Spleen (tissue), 7 donors: ENCODE results near the gene BCL2L2.

Source experiments
- POLR2A ChIP-seq, 3 donors: fragments of 450-650 bp; IDR thresholded peaks; one replicate each; pipeline ENCODE4 v1.5.1; 2017; ENCODE audit warnings: antibody characterized with exemption in 3 of 3, mild to moderate bottlenecking in 1 of 3
- POLR2AphosphoS5 ChIP-seq, 3 donors: sonication (generic); formaldehyde crosslinking; IDR thresholded peaks; one replicate each; pipeline ENCODE4 v1.5.1; 2017; ENCODE audit warnings: antibody characterized with exemption in 3 of 3
- TF ChIP-seq, protein P1 (sequence below), 11 experiments: fragments of 200-600 bp in 7 of 11; fragments of 450-650 bp in 4 of 11; sonication (generic) in 4 of 11; IDR thresholded peaks in 8 of 11; conservative IDR thresholded peaks in 3 of 11; 1 replicate in 7 of 11; 2 replicates in 4 of 11; pipeline versions ENCODE4 v1.4.0 to v1.8.0; 2016 to 2021; ENCODE audit warnings: antibody characterized with exemption in 11 of 11, inconsistent platforms in 4 of 11, mild to moderate bottlenecking in 1 of 11
- donor health status: DM: no; HTN: no; CAD: no; lungs with moderate emphysema.
- donor health status: DM: no; HTN: no; CAD: no.
- donor health status: DM: no; HTN: no; CAD: no.

- TF ChIP-seq, protein P1, sequence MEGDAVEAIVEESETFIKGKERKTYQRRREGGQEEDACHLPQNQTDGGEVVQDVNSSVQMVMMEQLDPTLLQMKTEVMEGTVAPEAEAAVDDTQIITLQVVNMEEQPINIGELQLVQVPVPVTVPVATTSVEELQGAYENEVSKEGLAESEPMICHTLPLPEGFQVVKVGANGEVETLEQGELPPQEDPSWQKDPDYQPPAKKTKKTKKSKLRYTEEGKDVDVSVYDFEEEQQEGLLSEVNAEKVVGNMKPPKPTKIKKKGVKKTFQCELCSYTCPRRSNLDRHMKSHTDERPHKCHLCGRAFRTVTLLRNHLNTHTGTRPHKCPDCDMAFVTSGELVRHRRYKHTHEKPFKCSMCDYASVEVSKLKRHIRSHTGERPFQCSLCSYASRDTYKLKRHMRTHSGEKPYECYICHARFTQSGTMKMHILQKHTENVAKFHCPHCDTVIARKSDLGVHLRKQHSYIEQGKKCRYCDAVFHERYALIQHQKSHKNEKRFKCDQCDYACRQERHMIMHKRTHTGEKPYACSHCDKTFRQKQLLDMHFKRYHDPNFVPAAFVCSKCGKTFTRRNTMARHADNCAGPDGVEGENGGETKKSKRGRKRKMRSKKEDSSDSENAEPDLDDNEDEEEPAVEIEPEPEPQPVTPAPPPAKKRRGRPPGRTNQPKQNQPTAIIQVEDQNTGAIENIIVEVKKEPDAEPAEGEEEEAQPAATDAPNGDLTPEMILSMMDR (IDR thresholded peaks at IDR 0.05 in 8 of 11, conservative IDR thresholded peaks at IDR 0.05 in 3 of 11): no peak
- TF ChIP-seq POLR2AphosphoS5 (IDR thresholded peaks at IDR 0.05) (no peak), POLR2A (IDR thresholded peaks at IDR 0.05) (no peak)
These were observed 6.5 kb upstream of the BCL2L2 start for GRCh38 chr14:23299986-23300686.
